ENCODE data around the gene F13B.

- TF ChIP-seq POLR2A (IDR thresholded peaks at IDR 0.05; ENCODE audit: low read length) (no peak), GATA1 (IDR thresholded peaks at IDR 0.05; ENCODE audit: low read depth, low read length) (no peak)
These were observed 16.4 kb upstream of the F13B start for GRCh38 chr1:197083474-197083873.

Measured in erythroblast (primary cell).